Uterus (tissue), 2 donors: Measurements from ENCODE around the gene CHAD.

ENCODE experiments used
- CTCF ChIP-seq, 4 experiments: fragments of 200-600 bp in 2 of 4; fragments of 450-650 bp in 2 of 4; sonication (generic) in 2 of 4; IDR thresholded peaks; one replicate each; pipeline ENCODE4 v1.5.1; 2016 to 2019; ENCODE audit warnings: antibody characterized with exemption in 4 of 4, mild to moderate bottlenecking in 2 of 4, moderate library complexity in 1 of 4
- POLR2A ChIP-seq, 2 donors: fragments of 450-650 bp; IDR thresholded peaks; one replicate each; pipeline ENCODE4 v1.6.1; 2016; ENCODE audit warnings: antibody characterized with exemption in 2 of 2, mild to moderate bottlenecking in 1 of 2, moderate library complexity in 1 of 2

DNA sequence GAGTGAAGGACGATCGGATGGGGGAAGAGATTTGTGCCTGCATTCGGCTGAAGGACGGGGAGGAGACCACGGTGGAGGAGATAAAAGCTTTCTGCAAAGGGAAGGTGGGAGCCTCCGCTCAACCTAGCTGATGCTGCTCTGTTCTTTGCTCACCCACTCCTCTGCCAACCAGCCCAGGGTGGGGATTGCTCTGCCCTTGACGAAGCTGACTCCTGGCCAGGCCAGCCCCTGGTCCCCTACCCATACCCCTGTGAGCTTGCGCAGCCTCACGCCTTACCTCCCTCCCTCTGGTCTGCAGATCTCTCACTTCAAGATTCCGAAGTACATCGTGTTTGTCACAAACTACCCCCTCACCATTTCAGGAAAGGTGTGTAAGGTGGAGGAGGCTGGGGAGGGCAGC lies 5.2 kb upstream of the CHAD start:
- TF ChIP-seq CTCF (IDR thresholded peaks at IDR 0.05) (no peak), POLR2A (IDR thresholded peaks at IDR 0.05) (no peak)
